B cell (primary cell): ENCODE data around the gene GLI3. TPM values are rescaled to one million over a fixed set of nuclear protein-coding genes. Genes with fewer than 3 reads are reported as not detected.

Source experiments
- ATAC-seq: fragments of 200-7000 bp; cut with Tn5 transposase; one replicate; pipeline ENCODE4 v1.10.0; 2021; ENCODE audit warnings: low read depth, mild to moderate bottlenecking, moderate number of reproducible peaks, moderate library complexity
- CTCF ChIA-PET: fragments of 350-600 bp; sonication (Branson Sonifier 250); formaldehyde crosslinking; loops from one replicate; lab custom pipeline; 2021; ENCODE audit warnings: antibody characterized with exemption, inconsistent platforms; lab: Charles Lee
- POLR2A ChIA-PET: fragments of 350-600 bp; sonication (Branson Sonifier 250); formaldehyde crosslinking; loops from one replicate; lab custom pipeline; 2021; ENCODE audit warnings: antibody characterized with exemption; lab: Charles Lee
- DNase-seq: peaks from one replicate; pipeline ENCODE4 v3.0.0; 2013
- H2AFZ ChIP-seq: 2 replicates; pipeline ENCODE4 v1.6.1; 2012; ENCODE audit warnings: mild to moderate bottlenecking, low read depth, low read length; ENCODE audit not compliant: insufficient read depth, poor library complexity, severe bottlenecking
- H3K27ac ChIP-seq, 2 donors: 1 replicate in 1 of 2; 2 replicates in 1 of 2; pipeline ENCODE4 v1.5.1; 2012 to 2013; ENCODE audit warnings: low read length in 2 of 2, mild to moderate bottlenecking in 2 of 2, moderate library complexity in 1 of 2
- H3K27me3 ChIP-seq, 4 experiments: fragments of 200-600 bp in 1 of 4; sonication (generic) in 1 of 4; replicated peaks in 1 of 4; 1 replicate in 2 of 4; 2 replicates in 2 of 4; pipeline versions ENCODE4 v1.6.1 to v1.7.0; 2013 to 2016; ENCODE audit warnings: low read length in 3 of 4, mild to moderate bottlenecking in 2 of 4, mixed read lengths in 1 of 4, moderate library complexity in 1 of 4; ENCODE audit not compliant: insufficient read depth in 4 of 4, control insufficient read depth in 3 of 4; ENCODE audit errors: control extremely low read depth in 1 of 4
- H3K36me3 ChIP-seq, 2 experiments: replicated peaks in 1 of 2; 1 replicate in 1 of 2; 2 replicates in 1 of 2; pipeline versions ENCODE4 v1.6.1 to v1.7.1; 2013; ENCODE audit warnings: low read length in 1 of 2; ENCODE audit not compliant: insufficient read depth in 2 of 2, control insufficient read depth in 1 of 2; ENCODE audit errors: control extremely low read depth in 1 of 2, extremely low read depth in 1 of 2
- H3K4me1 ChIP-seq, 2 donors: fragments of 200-600 bp in 1 of 2; sonication (generic) in 1 of 2; 1 replicate in 1 of 2; 2 replicates in 1 of 2; pipeline versions ENCODE4 v1.5.1 to v1.6.1; 2013 to 2017; ENCODE audit warnings: low read length in 2 of 2; ENCODE audit not compliant: control insufficient read depth in 2 of 2, insufficient read depth in 2 of 2
- H3K4me2 ChIP-seq: replicated peaks from 2 replicates; pipeline ENCODE3; 2012; ENCODE audit warnings: mild to moderate bottlenecking, low read depth, low read length; ENCODE audit not compliant: poor library complexity, severe bottlenecking
- H3K4me3 ChIP-seq, 5 experiments: fragments of 200-600 bp in 1 of 5; sonication (generic) in 1 of 5; 1 replicate in 3 of 5; 2 replicates in 2 of 5; pipeline versions ENCODE4 v1.5.1 to v1.7.0; 2011 to 2016; ENCODE audit warnings: low read length in 4 of 5, mild to moderate bottlenecking in 4 of 5, low read depth in 2 of 5, control low read depth in 1 of 5, moderate library complexity in 1 of 5; ENCODE audit not compliant: insufficient read depth in 1 of 5; ENCODE audit errors: control extremely low read depth in 1 of 5, extremely low read depth in 1 of 5
- H3K79me2 ChIP-seq: fragments of 200-600 bp; sonication (generic); one replicate; pipeline ENCODE4 v1.6.0; 2016; ENCODE audit warnings: low read length; ENCODE audit not compliant: control insufficient read depth, insufficient read depth
- H3K9ac ChIP-seq: fragments of 200-600 bp; sonication (generic); 2 replicates; pipeline ENCODE4 v1.6.1; 2017; ENCODE audit warnings: mild to moderate bottlenecking, low read length, moderate library complexity
- H3K9me3 ChIP-seq, 3 donors: one replicate each; pipeline versions ENCODE4 v1.6.1 to v1.7.1; 2013; ENCODE audit warnings: low read length in 2 of 3; ENCODE audit not compliant: control insufficient read depth in 2 of 3, insufficient read depth in 1 of 3; ENCODE audit errors: control extremely low read depth in 1 of 3
- H4K20me1 ChIP-seq: 2 replicates; pipeline ENCODE4 v1.6.0; 2012; ENCODE audit warnings: mild to moderate bottlenecking, low read length; ENCODE audit not compliant: insufficient read depth, control insufficient read depth, poor library complexity, severe bottlenecking
- H3K27ac Mint-ChIP-seq: one replicate; pipeline ENCODE4 v1.8.0; 2021; ENCODE audit warnings: mixed read lengths
- H3K27me3 Mint-ChIP-seq: one replicate; pipeline ENCODE4 v1.8.0; 2021; ENCODE audit warnings: mixed read lengths
- H3K4me1 Mint-ChIP-seq: one replicate; pipeline ENCODE4 v1.8.0; 2021; ENCODE audit warnings: mixed read lengths
- H3K4me3 Mint-ChIP-seq: one replicate; pipeline ENCODE4 v1.8.0; 2021; ENCODE audit warnings: mixed read lengths
- H3K9me3 Mint-ChIP-seq: one replicate; pipeline ENCODE4 v1.8.0; 2022; ENCODE audit warnings: mixed read lengths; ENCODE audit not compliant: insufficient read depth
- EZH2 ChIP-seq: IDR thresholded peaks from 2 replicates; pipeline ENCODE4 v1.6.1; 2012; ENCODE audit warnings: borderline replicate concordance, low read depth, mild to moderate bottlenecking, moderate library complexity, low read length; ENCODE audit not compliant: insufficient read depth, poor library complexity, severe bottlenecking
- WGBS: methylation state at CpG from one replicate; pipeline ENCODE4 v1.1.5; 2013; ENCODE audit warnings: missing lambda C conversion rate; ENCODE audit not compliant: insufficient coverage; 5-methylcytosine and 5-hydroxymethylcytosine counted together
- intact Hi-C: fragments of 100-400 bp; cut with micrococcal nuclease; formaldehyde crosslinking; loops from one replicate; pipeline ENCODE4 v1.10.0; 2022
- polyA plus RNA-seq: library from polyadenylated mRNA; depleted of rRNA; stranded (reverse); fragments of >200 nt; gene quantifications from 2 replicates; pipeline ENCODE4 v1.2.3, GENCODE V29; 2012
- total RNA-seq, 2 donors: library from RNA; stranded (reverse); fragments of 120-200 nt in 1 of 2; gene quantifications; 1 replicate in 1 of 2; 2 replicates in 1 of 2; pipeline versions ENCODE4 v1.2.3 to v1.2.4, GENCODE V29; 2013 to 2022
- TF ChIP-seq, protein P1 (sequence below): fragments of 200-600 bp; IDR thresholded peaks from one replicate; pipeline ENCODE4 v1.8.0; 2022; ENCODE audit warnings: antibody characterized with exemption, mild to moderate bottlenecking

Gene GLI3
- total and polyA plus RNA-seq, 2 donors (not counting 1 experiment from before 2014, with no cell fraction given), result not detected

DNA sequence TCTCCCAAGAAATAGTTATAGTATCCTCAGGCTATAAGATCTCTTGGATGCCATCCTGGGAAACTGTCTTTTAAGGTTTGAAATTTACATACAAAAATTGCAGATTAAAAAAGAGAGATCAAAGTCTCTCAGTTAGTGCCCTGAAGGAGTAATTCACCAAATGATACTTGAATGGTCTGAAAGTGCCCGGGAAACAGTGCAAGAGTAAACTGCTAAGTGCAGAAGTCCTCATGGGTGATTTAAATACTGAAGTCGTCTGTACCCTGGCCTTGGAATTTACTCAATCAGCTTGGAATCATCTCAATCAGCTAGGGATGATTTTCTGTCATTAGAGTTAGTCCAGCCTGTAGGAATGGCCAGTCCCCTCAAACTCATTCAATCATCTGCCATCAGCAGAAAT lies 155.3 kb downstream of the GLI3 start:
- no peak for ATAC-seq
- intact Hi-C loops, result no loop called here

DNA sequence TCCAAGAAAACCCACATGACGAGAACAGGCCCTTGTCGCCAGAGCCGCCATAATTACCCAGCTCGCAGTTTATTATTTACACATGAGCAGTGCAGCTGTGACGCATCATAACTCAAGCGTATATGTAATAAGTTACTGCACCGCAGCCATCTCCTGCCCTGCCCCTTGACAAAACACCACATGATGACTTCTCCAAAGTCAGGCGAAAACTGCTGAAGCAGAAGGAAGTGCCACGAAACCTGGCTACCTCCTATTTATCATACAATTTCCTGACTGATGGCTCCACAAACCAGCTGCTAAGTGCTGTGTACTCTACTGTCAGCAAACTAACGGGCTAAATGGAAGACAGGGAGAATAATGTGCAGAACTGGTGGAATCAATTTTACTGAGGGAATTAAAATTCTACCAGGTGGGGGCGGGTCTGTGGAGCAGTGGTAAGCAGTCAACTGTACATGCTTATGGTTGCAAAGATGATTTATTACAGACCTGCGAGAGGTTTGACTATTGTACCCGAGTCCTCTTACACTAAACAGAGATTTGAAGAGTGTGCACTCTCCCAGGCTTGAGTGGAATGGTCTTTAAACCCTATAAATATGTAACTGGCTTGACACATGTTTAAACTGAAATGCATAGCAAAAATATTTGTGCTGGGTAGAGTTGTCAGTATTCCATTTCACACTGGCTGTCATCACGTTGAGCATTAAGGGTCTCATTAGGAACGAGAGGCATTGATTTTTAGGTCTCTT lies 156.0 kb downstream of the GLI3 start:
- Histone ChIP-seq H3K27ac (no peak overlapping the region), H3K9me3 (no peaks in the 10 kb centered on the region), H3K4me3 (no peak overlapping the region), H3K4me1 (no peaks in the 10 kb centered on the region), H4K20me1 (no peaks in the 10 kb centered on the region), H3K4me2 (no peak overlapping the region), H3K9ac (no peak overlapping the region), H2AFZ (no peak overlapping the region), H3K27me3 (peaks cover 0 to 3% (median 0%) of the 10 kb centered on the region in 4 experiments), H3K36me3 (no peaks in the 10 kb centered on the region), H3K79me2 (no peaks in the 10 kb centered on the region)
- no peaks in the 10 kb centered on the region for H3K9me3 Mint-ChIP-seq
- H3K27me3 Mint-ChIP-seq, result peaks cover 11% of the 10 kb centered on the region
- ChIA-PET CTCF (no interaction called here), POLR2A (no interaction called here)
- ATAC-seq (no peak), DNase-seq (no peak)
- intact Hi-C loops, result no loop called here
- WGBS, result 20% methylated on average over 13 of the region's 15 CpGs
- H3K4me1 Mint-ChIP-seq, result peaks cover 2% of the 10 kb centered on the region
- H3K27ac Mint-ChIP-seq, result no peak overlapping the region
- no peak for TF ChIP-seq EZH2
- TF ChIP-seq, protein P1, sequence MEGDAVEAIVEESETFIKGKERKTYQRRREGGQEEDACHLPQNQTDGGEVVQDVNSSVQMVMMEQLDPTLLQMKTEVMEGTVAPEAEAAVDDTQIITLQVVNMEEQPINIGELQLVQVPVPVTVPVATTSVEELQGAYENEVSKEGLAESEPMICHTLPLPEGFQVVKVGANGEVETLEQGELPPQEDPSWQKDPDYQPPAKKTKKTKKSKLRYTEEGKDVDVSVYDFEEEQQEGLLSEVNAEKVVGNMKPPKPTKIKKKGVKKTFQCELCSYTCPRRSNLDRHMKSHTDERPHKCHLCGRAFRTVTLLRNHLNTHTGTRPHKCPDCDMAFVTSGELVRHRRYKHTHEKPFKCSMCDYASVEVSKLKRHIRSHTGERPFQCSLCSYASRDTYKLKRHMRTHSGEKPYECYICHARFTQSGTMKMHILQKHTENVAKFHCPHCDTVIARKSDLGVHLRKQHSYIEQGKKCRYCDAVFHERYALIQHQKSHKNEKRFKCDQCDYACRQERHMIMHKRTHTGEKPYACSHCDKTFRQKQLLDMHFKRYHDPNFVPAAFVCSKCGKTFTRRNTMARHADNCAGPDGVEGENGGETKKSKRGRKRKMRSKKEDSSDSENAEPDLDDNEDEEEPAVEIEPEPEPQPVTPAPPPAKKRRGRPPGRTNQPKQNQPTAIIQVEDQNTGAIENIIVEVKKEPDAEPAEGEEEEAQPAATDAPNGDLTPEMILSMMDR, result no peak
- H3K4me3 Mint-ChIP-seq, result no peak overlapping the region

More for the DNA sequence above, 155.3 kb downstream of the GLI3 start:
- TF ChIP-seq, protein P1, result no peak
- TF ChIP-seq EZH2, result no peak
- H3K27ac ChIP-seq, result no peak overlapping the region
- Mint-ChIP-seq H3K4me3 (no peak overlapping the region), H3K27me3 (peaks cover 15% of the 10 kb centered on the region), H3K9me3 (no peaks in the 10 kb centered on the region), H3K4me1 (peaks cover 2% of the 10 kb centered on the region), H3K27ac (no peak overlapping the region)
- CTCF ChIA-PET, result no interaction called here
- H3K4me1 ChIP-seq, result no peaks in the 10 kb centered on the region
- no peaks in the 10 kb centered on the region for H3K36me3 ChIP-seq
- no peak overlapping the region for H3K9ac ChIP-seq
- no peaks in the 10 kb centered on the region for H4K20me1 ChIP-seq
- H3K4me3 ChIP-seq, result no peak overlapping the region
- WGBS, result 72% methylated on average over 2 of the region's 2 CpGs
- H3K79me2 ChIP-seq, result no peaks in the 10 kb centered on the region
- no peak for DNase-seq
- POLR2A ChIA-PET, result no interaction called here
- no peaks in the 10 kb centered on the region for H3K9me3 ChIP-seq
- no peak overlapping the region for H3K4me2 ChIP-seq
- no peak overlapping the region for H2AFZ ChIP-seq
- peaks cover 0 to 3% (median 0%) of the 10 kb centered on the region in 4 experiments for H3K27me3 ChIP-seq
